Lower leg skin (tissue), 3 donors: ENCODE data around the gene LIFR.

Experiments
- CTCF ChIP-seq, 3 donors: fragments of 450-650 bp; IDR thresholded peaks; one replicate each; pipeline ENCODE4 v1.5.1; 2016; ENCODE audit warnings: antibody characterized with exemption in 3 of 3, mild to moderate bottlenecking in 3 of 3, moderate library complexity in 2 of 3
- POLR2A ChIP-seq, 2 donors: fragments of 450-650 bp; IDR thresholded peaks; one replicate each; pipeline ENCODE4 v1.6.1; 2016 to 2017; ENCODE audit warnings: antibody characterized with exemption in 2 of 2, mild to moderate bottlenecking in 1 of 2, moderate library complexity in 1 of 2

- TF ChIP-seq POLR2A (IDR thresholded peaks at IDR 0.05) (no peak), CTCF (IDR thresholded peaks at IDR 0.05) (no peak)
Observed at GRCh38 chr5:38556088-38556598, 303 bp downstream of the LIFR start.
